ENCODE results near the gene SRPK2.

GRCh38 chr7:105149827-105150226 lies 238.9 kb downstream of the SRPK2 start:
- no peak for TF ChIP-seq POLR2A (IDR thresholded peaks at IDR 0.05)
- TF ChIP-seq EP300 (IDR thresholded peaks at IDR 0.05) = no peak

Data from suprapubic skin (tissue), 2 donors.